H54 (cell line): ENCODE results near the gene GPN1.
"Not testable (repeated sequence)": the region's sequence is repeated elsewhere in the genome, so short reads cannot be mapped to it uniquely, and the experiment has no call there.

Experiments
- DNase-seq: peaks from one replicate; pipeline ENCODE4 v3.0.0; 2011; ENCODE audit warnings: low spot score, mixed read lengths; ENCODE audit not compliant: insufficient read length
- FAIRE-seq: peaks from 3 replicates; lab custom pipeline; 2011; peaks lifted over from hg19 to GRCh38; lab: Jason Lieb, UNC
- POLR2A ChIP-seq: IDR thresholded peaks from 2 replicates; pipeline ENCODE4 v1.6.1; 2011; ENCODE audit warnings: low read depth, mild to moderate bottlenecking, low read length

GPN1 gene

DNA sequence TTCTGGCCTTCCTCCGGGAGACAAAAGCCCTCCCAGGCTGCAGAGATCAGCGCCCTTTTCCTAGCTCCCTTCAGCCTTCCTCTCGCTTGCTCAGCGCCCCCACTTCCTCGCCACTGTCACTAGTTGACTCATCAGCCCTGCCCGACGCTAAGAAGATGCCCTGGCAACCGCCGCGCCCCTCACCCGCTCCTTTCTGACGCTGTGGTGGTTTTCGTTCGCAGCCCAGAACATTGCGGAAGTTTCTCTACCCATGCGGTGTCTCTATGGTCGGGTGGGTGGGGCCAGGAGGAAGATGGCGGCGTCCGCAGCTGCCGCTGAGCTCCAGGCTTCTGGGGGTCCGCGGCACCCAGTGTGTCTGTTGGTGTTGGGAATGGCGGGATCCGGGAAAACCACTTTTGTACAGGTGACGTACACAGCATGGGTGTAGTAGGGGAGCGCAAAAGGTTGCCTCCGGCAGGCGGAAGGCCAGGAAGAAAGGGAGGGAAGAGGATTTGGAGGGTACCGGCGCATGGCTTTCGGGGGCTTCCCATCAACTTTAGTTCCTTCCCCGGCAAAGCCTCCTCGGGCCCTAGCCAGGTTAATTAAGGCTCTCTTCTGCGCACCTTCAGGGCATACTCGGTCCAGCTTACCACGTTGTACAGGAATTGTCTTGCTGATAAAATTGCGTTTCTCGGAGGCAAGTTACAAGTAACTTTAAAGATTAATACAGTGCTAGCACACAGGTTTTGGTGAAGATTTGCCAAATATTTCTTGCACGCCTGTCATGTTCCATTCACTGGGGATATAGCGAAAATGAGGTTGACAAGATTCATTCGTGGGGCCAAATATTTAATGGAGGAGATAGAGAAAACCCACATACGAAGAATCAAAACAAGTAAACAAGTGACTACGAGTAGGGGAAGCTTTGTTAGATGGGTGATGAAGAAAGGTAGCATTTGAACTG, at the start of gene GPN1, which contains the start of gene CCDC121:
TSS of gene GPN1 (plus strand) at position 284 of the 943 bp plus-strand sequence. CDS start at position 293, 9 bp downstream.
TSS of gene CCDC121 (minus strand) at position 246 of the 943 bp plus-strand sequence. CDS start 1,213 bp downstream, outside the sequence.
- FAIRE-seq = peak; percentile 85
- DNase-seq = peak; percentile 72
- TF ChIP-seq POLR2A = peak; percentile 95

DNA sequence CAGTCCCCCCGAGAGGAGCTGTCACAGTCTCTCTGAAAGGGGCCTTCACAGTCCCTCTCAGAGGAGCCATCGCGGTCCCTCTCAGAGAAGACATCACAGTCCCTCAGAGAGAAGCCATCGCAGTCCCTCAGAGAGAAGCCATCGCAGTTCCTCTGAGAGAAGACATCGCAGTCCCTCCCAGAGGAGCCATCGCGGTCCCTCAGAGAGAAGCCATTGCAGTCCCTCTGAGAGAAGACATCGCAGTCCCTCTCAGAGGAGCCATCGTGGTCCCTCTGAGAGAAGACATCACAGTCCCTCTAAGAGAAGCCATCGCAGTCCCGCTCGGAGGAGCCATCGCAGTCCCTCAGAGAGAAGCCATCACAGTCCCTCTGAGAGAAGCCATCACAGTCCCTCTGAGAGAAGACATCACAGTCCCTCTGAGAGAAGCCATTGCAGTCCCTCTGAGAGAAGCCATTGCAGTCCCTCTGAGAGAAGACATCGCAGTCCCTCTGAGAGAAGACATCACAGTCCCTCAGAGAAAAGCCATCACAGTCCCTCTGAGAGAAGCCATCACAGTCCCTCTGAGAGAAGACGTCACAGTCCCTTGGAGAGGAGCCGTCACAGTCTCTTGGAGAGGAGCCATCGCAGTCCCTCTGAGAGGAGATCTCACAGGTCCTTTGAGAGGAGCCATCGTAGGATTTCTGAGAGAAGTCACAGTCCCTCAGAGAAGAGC, 47.3 kb upstream of the GPN1 start:
- no peak for TF ChIP-seq POLR2A
- no peak for FAIRE-seq
- no peak for DNase-seq

DNA sequence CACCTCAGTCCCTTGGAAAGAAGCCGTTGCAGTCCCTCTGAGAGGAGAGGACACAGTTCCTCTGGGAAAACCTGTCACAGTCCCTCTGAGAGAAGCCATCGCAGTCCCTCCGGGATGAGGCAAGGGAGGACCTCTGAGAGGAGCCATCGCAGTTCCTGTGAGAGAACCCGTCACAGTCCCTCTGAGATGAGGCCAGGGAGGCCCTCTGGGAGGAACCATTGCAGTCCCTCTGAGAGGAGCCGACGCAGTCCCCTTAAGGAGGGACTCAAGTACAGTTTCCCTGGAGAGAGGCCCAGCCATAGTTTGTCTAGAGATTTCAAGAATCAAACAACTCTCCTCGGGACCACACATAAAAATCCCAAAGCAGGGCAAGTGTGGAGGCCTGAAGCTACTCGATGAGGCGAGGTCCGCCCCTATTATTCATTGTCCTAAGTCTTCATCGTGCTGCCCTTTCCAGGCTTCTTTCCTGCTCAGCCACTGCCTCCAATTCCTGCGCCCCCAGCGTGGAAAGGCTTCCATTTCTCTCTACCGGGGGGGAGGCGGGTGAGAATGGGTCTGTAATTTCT, 46.6 kb upstream of the GPN1 start:
- DNase-seq (no peak), FAIRE-seq (no peak)
- no peak for TF ChIP-seq POLR2A

DNA sequence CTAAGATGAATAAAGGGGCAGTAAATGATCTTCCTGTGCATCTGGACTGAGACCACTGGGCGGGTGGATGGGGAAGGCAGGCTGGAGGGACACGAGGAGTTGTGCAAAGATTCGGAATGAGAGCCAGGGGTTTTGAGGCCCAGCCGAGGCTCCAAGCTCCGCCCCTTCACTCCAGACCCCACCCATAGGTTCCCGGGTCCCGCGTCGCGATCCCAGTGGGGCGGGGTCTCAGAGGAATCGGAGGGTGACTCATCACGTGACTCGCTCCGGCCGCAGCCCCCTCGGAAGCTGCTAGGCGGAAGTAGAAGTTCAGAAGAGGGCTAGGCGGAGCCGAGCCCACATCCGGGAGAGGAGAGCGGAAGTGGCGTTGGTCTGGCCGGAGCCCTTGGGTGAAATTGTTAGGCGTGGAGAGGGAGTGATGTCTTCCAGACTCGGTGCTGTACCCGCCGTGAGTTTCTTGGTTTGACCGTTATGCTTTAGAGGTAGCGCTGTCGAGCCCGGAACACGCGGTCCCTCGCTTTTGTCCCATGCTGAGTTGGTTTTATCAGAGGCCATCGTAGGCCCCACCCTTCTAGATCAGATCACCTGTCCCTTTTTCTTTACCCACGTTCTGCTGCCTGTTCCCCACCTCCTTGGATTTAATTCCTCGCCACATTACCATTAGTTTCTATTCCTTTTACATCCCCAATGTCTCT, 46.0 kb upstream of the GPN1 start, which contains the start of gene ZNF512:
TSS of gene ZNF512 (plus strand) at position 348 of the 695 bp plus-strand sequence. CDS start at position 419, 71 bp downstream.
- DNase-seq (peak; percentile 83), FAIRE-seq (peak; percentile 57)
- peak; percentile 37; the same call in 1 of the 2 replicates for TF ChIP-seq POLR2A

DNA sequence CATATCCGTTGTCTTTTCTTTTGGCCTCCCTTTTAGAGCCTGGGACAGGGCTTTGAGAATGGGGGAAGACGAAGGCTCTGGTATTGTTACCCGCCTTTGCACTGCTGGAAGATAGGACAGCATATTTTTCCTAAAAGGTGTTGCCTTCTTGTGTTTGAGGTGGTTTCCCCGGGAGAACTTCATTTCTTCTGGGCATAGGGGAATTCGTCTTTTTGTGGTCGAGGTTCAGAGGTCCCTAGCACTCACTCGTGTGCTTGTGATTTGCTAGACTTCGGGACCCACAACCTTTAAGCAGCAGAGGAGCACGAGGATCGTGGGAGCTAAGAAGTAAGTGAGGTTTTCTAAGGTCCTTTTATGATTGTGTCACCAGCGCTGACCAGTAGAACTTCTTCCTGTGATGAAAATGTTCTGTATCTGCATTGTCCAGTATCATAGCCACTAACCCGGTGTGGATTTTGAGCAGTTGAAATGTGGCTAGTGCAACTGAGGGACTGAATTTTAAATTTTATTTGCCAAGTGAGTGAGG, 45.4 kb upstream of the GPN1 start:
- DNase-seq (no peak), FAIRE-seq (no peak)

DNA sequence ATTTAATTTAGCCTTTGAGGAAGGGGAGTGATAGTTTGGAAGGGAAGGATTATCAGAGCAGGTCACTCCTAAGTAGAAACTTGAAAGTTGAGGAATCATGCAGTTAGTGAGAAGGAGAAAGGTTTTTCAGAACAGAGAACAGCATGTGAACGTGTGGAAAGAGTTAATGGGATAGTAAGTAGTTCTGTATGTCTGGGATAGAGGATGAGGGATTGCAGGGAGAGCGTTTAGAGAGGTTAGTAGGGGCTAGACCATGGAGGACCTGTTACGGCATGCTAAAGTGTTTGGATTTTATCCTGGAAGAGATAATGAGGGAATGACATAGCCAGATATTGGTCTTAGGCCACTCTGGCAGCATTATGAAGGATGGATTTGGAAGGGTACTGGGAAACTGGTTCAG, 44.3 kb upstream of the GPN1 start:
- FAIRE-seq (no peak), DNase-seq (no peak)
- no peak for TF ChIP-seq POLR2A

More for the DNA sequence above, 45.4 kb upstream of the GPN1 start:
- no peak for TF ChIP-seq POLR2A

DNA sequence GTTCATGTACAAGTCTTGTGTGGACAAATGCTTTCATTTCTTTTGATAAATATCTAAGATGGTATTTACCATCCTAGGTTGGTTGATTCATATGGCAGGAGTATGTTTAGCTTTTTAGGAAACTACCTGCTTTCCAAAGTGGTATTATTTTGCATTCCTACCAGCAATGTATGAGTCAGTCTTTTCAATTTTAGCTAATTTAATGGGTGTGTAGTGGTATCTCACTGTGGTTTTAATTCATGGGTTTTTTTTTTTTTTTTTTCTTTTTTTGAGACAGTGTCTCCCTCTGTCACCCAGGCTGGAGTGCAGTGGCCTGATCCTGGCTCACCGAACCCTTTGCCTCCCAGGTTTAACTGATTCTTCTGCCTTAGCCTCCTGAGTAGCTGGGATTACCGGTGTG, 41.8 kb upstream of the GPN1 start:
- DNase-seq = no peak
- TF ChIP-seq POLR2A = no peak
- FAIRE-seq = no peak

DNA sequence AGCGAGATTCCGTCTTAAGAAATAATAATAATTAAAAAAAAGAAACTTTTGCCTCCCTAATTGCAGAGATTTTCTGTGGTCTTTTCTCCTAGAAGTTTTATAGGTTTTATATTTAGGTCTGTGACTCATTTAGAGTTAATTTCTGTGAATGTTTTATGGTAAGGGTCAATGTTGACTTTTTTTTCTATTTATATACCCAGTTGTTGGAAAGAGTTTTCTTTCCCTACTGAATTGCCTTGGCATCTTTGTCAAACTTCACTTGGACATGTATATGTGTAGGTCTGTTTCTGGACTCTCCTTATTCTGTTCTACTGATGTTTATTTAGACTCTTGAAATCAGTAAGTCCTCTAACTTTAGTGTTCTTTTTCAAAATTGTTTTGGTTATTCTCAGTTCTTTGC, 40.5 kb upstream of the GPN1 start:
- no peak for TF ChIP-seq POLR2A
- no peak for DNase-seq
- no peak for FAIRE-seq

DNA sequence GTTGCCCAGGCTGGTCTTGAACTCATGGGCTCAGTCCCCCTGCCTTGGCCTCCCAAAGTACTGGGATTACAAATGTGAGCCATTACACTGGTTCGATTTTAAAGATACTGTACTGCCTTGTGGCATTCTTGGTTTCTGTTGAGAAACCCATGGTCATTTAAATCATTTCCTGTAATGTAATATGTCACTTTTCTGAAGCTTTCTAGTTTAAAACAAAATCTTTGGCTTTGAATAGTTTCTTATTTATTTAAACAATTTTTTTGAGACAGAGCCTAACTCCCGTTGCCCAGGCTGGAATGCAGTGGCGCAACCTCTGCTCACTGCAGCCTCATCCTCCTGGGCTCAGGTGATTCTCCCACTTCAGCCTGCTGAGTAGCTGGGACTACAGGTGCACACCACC, 37.1 kb upstream of the GPN1 start:
- no peak for FAIRE-seq
- DNase-seq = no peak
- no peak for TF ChIP-seq POLR2A

DNA sequence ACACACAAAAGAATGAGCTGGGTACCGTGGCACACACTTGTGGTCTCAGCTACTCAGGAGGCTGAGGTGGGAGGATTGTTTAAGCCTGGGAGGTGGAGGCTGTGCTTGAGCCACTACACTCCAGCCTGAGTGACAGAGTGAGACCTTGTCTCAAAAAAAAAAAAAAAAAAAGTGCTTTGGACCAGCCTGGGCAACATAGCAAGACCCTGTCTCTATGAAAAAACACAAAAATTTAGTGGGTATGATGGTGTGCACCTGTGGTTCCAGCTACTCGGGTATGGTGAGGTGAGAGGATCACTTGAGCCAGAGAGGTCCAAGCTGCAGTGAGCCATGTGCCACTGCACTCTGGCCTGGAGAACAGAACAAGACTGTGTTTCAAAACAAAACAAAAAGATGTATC, 35.6 kb upstream of the GPN1 start:
- TF ChIP-seq POLR2A = no peak
- DNase-seq = no peak
- FAIRE-seq = no peak

DNA sequence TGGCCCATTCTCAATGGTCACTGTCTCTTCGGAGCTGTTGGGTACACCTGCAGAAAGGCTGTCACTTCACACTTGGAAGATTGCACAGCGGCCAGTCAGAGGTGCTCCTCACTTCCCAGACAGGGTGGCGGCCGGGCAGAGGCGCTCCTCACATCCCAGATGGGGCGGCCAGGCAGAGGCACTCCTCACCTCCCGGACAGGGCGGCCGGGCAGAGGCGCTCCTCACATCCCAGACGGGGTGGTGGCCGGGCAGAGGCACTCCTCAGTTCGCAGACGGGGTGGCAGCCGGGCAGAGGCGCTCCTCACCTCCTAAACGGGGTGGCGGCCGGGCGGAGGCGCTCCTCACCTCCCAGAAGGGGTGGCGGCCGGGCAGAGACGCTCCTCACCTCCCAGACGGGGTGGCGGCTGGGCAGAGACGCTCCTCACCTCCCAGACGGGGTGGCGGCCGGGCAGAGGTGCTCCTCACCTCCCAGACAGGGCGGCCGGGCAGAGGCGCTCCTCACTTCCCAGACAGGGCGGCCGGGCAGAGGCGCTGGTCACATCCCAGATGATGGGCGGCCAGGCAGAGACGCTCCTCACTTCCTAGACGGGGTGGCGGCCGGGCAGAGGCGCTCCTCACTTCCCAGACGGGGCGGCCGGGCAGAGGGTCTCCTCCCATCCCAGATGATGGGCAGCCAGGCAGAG, 34.7 kb upstream of the GPN1 start:
- not testable (repeated sequence) for DNase-seq, FAIRE-seq

DNA sequence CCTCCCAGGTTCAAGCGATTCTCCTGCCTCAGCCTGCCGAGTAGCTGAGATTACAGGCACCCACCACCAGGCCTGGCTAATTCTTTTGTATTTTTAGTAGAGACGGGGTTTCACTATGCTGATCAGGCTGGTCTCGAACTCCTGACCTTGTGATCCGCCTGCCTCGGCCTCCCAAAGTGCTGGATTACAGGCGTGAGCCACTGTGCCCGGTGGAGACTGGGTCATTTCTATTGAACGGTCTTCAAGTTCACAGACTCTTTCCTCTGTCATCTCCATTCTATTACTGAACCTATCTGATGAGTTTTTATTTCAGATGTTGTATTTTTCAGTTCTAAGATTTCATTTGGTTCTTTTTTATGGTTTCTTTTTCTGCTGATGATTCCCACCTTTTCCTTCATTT, 33.4 kb upstream of the GPN1 start:
- DNase-seq, FAIRE-seq: not testable (repeated sequence)

DNA sequence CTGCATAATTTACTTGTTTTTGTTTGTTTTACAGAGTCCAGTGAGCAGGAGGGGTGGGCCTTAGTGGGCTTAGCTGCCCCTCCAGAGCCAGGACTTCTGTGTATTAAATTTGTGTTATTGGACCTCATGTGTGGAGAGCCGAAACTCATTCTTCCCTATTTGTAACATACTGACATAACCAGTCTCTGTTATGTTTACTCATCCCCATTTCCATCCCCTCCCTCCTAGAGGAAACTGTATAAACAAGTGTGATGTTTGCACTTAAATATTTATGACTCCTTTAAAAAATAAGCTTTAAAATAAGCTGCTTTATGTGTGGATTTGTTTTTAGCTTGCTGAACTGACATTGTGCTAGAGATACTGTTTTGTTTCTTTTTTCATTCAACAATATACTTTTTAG, 32.2 kb upstream of the GPN1 start:
- no peak for DNase-seq
- no peak for FAIRE-seq
- no peak for TF ChIP-seq POLR2A
